Stimulated activated CD8-positive, alpha-beta memory T cell treated with anti-CD3 and anti-CD28 coated beads, Interleukin-12 subunit alpha, Interleukin-12 subunit beta, amount 100 ng/mL, for 24 hours (primary cell): ENCODE measurements around the gene NRG3.
"Not testable (repeated sequence)": the region's sequence is repeated elsewhere in the genome, so short reads cannot be mapped to it uniquely, and the experiment has no call there.

Source experiments
- DNase-seq: peaks from one replicate; pipeline ENCODE4 v3.0.0-alpha.2; 2020; ENCODE audit errors: extremely low read depth

The NRG3 gene

DNA sequence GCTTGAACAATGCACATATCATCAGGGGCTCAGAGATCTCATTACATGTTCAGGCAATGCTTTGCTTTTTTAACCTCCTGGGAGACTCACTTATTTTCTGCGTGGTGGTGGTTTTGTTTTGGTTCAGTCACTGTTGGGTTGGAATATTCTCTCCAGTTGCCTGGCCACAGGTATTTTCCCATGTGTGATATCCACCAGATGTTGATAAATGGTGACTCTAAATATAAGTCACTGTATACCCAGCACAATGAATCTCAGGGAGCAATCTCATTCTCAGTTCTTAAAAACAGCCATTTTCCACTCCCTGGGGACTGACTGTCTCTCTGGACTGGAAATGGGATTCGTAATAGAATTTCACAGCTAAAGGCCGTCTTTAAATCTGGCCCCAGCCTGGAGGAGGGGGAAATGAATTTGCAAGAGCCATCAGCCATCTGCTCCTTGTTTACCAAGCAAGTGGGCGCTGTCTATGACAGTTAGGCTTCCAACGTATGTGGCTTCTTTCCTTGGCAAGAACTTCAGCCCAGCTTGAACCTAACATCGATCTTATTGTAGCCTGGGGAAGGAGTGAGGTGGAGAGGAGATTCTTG is 1106.2 kb downstream of the NRG3 start:
- no peak for DNase-seq

DNA sequence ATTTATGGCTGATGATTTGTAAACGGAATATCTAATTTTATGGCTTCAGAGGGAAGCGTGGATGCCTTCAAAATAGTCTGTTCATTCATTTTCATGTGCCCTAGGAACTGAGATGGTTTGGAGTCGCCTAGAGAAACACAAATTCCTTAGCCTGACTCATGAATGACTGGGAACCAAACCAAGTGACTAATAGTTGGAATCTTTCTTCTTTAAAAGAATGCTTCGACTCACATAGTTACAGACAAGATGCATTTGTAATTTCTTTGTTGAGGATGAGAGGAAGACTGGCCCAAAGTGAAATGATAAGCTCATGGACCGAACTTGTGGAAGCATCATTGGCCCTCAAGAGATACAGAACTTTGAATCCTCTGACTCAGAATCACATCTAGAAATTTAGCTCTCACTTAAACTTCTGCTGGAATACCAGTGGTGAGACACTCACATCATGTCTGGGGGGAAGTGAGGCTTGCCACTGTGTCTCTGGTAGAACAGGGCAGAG is 1107.2 kb downstream of the NRG3 start:
- DNase-seq, result no peak

DNA sequence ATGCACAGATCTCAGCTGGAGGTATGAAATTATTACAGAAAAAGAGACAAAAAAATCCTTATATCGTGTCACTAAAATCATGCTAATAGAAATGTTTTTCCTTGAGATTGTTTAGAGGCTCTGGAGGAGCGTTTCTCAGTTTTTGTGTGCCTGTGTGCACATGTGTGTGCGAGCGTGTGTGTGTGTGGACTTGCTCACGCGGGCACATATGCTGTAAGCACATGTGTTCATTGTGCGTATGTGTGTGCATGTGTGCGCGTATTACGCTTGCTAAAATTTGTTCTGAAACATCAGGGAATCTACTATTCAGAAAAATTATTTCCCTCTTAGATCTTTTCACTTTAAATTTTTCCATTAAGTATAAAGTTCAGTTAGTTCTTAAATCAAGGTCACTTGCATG is 1111.2 kb downstream of the NRG3 start:
- DNase-seq, result no peak

DNA sequence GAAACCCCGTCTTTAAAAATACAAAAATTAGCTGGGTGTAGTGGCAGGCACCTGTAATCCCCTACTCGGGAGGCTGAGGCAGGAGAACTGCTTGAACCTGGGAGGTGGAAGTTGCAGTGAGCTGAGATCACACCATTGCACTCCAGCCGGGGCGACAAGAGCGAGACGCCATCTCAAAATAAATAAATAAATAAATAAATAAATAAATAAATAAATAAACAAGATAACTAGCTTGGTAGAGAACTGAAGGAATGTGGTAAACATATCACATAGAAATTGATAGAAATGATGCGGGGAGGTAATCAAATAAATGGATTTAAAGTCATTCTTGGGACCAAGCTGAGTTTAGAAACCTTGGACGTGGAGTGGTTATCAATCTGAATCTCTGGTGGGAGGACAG is 1131.5 kb downstream of the NRG3 start:
- not testable (repeated sequence) for DNase-seq

DNA sequence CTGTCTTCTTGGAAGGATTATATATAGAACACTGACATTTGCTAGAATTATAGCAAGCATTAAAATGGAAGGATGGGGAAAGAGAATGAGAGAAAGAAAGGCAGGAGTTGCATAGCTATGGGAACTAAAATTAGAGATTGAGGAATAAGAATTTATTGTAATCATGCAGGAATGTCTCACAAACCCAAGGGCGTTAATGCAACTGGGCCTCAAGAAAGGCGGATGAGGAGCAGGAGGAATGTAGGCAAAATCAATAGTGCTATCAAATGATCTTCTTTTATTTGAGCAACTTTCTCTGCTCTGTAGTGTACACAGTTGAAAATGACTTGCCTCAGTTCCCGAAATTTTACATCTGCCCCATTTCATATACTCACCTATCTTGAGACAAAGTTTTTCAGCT is 1132.5 kb downstream of the NRG3 start:
- no peak for DNase-seq

DNA sequence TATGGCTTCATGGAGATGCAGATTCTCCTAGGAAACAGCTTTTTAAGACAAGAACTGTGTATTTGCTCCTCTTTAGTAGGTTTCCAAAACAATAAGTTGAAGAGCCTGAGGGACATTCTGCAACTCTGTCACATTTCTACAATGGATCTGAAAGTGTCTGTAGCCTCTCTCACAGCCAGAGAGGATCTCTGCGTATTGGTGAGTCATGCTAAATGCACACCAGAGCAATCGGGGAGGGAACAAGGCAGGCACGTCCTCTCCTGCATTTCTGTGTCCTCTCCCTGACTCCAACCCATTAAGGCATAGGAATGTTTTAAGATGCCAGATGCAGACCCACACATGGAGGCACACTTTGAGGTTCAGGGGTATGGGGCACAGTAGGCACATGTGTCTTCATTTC is 1137.9 kb downstream of the NRG3 start:
- no peak for DNase-seq

DNA sequence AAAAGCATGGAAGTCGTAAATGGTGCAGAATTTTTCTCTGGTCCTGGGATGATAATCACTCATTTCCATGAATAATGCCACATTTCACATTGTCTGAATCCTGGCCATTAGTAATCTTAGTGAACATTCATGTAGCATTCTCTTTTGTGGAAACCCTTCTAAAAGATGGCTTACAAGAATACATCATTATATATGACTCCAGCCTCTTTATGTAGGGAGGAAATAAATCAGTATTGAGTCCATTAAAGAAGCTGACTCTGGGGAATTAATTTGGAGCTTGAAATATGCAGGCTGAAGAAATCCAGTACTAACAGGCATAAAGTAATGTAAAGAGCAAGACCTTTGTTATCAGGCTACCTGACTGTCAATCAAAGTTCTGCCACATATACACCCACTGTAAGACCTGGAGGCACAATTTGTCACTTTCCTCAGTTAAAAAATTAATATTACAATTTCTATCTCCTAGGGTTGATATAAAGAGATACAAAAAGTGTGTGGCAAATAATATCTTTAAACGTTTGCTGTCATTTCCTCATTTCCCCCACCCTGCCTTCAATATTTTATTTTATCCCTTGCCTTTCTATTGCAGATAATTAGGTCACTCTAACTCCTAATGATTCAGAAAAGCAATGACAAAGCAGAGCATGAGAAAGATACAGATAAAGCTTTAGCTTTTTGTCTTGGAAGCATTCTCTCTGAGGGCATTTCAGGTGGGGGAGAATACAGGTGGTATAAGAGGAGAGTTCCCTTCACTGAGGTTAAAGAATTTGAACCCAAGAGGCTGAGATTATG is 1142.3 kb downstream of the NRG3 start:
- no peak for DNase-seq

DNA sequence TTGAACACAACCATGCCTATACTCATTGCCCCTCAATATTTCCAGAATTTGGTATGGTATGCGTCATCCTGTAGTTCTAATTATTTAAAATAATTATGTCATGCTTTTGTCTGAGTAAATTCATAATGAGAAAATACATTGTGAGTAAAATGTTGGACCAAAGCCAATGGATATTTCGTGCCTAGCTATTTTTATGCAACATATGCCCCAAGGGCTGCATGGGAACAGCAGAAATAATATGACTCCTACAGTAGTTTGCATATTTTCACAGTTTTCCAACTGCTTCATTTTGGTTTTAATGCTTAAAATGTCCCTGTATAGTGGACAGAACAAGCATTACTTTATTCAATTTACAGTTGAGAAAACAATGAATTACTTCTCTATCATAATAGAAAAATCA is 1148.7 kb downstream of the NRG3 start:
- no peak for DNase-seq
